HG02885 (cell line): ENCODE results near the gene CHRNB1.

Experiments used
- ATAC-seq: cut with Tn5 transposase; IDR thresholded peaks from one replicate; pipeline ENCODE4 v1.9.1; 2021; ENCODE audit warnings: mild to moderate bottlenecking; ENCODE audit not compliant: unreplicated experiment, poor library complexity

Gene CHRNB1

DNA sequence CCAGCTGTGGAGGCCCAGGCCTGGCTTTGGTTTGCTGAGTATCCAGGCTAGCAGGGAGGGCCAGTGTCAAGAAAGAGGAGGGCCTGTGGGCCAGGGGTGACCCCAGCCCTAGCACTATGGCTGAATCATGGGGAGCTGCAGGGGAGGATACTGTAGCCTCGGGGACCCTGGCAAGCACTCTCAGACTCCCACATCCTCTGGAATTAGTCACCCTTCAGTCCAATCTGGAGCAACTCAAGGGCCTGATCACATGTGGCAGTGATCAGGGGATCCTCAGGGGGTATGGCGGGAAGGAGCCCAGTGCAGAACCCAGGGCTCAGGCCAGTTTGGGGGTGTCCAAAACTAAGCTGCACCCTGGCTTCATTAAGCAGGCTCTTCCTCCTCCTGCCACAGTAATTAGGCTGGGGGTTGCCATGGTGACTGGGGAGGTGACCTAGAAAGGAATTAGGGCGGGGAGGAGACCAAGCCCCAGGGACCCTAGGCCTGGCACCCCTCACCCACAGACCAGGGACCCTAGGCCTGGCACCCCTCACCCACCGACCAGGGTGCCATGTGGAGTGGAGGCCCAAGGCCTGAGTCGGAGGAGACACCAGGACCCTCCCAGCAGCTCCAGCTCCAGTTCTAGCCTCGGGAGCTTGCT, 31.4 kb upstream of the CHRNB1 start:
- no peak for ATAC-seq

- no peak for ATAC-seq
Measured at GRCh38 chr17:7414837-7415236, 30.0 kb upstream of the CHRNB1 start.

DNA sequence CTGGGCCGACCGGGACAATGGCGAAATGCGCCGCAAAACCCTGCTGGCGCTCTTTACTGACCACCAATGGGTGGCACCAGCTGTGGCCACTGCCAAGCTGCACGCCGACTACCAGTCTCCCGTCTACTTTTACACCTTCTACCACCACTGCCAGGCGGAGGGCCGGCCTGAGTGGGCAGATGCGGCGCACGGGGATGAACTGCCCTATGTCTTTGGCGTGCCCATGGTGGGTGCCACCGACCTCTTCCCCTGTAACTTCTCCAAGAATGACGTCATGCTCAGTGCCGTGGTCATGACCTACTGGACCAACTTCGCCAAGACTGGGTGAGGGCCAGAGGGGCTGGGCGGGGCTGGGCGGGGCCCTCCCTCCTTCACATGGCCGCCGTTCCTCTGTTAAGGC, 29.1 kb upstream of the CHRNB1 start:
- no peak for ATAC-seq

GRCh38 chr17:7416323-7416722, 28.5 kb upstream of the CHRNB1 start:
- no peak for ATAC-seq

- no peak for ATAC-seq
Measured at GRCh38 chr17:7417056-7417655, 27.7 kb upstream of the CHRNB1 start.

- ATAC-seq: no peak
Measured at GRCh38 chr17:7418472-7419152, 26.2 kb upstream of the CHRNB1 start.

DNA sequence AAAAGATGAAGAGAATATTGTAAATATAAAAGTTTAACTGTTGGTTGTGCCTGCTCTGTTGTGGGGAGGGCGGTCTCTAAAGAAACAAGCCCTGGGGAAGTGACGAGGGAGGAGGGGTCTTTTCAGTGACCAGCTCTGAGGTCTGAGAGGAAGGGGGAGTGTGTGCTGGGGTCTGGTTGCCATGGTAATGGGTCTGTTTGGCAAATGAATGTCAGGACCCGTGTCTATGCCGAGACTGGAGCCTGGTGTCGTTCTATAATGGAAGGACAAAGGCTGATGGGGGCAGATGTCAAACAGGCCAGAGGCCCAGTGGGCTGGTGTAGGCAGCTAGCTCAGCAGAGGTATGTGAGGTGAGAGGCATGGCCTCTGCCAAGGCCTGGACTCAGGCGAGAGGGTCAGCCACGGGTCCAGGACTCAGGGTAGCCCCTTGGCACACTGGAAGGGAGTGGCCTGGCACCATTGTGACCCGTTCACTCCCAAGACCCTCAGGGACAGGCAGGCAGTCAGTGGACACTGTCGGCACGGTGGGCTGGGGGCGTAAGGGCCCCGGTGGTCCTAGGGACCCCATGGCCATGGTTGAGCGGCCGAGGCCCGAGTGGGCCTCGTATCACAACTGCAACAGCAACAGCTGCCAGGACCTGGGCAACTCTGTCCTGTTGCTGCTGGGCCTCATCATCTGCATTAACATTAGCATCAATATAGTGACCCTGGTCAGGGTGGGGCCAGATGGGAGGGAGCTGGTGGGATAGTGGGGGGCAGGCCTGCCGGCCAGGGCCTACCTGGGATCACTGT, 24.8 kb upstream of the CHRNB1 start, which contains the start of gene SPEM1:
TSS of gene SPEM1 (plus strand) at position 506 of the 792 bp plus-strand sequence. CDS start at position 567, 61 bp downstream.
- ATAC-seq: no peak

DNA sequence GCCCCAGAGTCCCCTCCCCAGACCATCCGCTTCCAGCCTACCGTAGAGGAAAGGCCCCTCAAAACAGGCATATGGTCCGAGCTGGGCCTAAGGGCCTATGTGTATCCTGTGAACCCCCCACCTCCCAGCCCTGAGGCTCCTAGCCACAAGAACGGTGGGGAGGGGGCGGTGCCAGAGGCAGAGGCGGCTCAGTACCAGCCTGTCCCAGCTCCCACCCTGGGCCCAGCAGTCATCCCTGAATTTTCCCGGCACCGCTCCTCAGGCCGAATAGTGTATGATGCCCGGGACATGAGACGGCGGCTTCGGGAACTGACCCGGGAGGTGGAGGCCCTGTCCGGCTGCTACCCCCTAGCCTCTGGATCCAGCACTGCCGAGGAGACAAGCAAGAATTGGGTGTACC, 23.7 kb upstream of the CHRNB1 start:
- ATAC-seq: no peak

DNA sequence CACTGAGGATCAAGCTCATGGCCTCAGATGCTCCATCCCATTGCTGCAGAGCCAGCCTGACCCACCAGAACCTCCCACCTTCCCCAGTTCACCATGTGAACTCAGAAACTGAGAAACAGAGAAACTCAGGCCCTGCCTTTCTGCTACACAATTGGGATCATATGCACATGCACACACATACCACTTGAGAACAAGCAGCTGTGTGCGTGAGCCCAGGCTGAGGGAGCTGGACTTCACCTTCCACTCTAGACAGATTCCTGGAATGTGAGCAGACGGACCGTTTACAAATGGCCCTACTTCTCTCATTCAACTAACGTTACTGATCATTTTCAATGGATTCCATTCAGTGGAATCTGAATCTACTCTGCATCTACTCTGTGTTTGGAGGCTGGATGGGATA, 21.2 kb upstream of the CHRNB1 start:
- ATAC-seq: no peak

- ATAC-seq: no peak
Measured at GRCh38 chr17:7425316-7425715, 19.5 kb upstream of the CHRNB1 start, which contains the start of gene SPEM2. TSS of gene SPEM2 (plus strand) at chr17:7425616. CDS start at chr17:7425689, 73 bp downstream.

- no peak for ATAC-seq
Measured at GRCh38 chr17:7425756-7426155, 19.1 kb upstream of the CHRNB1 start.

DNA sequence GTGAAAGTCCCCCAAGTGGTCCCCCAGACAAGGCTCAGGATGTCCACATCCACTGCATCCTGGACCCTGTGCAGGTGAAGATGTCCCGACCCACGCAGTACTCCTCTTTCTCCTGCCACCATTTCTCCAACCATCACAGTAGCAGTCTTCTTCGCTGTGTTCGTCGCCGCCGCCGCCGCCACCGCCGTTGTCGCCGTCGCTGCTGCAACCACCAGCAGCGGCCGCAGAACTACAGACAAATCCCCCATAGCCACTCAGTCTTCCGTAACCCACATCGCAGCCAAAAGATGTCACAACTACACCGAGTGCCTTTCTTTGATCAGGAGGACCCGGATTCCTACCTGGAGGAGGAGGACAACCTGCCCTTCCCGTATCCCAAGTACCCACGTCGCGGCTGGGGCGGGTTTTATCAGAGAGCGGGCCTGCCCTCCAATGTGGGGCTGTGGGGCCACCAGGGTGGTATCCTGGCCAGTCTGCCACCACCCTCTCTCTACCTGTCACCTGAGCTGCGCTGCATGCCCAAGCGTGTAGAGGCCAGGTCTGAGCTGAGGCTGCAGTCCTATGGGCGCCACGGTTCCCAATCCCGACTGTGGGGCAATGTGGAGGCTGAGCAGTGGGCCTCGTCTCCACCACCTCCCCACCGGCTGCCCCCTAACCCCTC, 18.5 kb upstream of the CHRNB1 start:
- no peak for ATAC-seq

DNA sequence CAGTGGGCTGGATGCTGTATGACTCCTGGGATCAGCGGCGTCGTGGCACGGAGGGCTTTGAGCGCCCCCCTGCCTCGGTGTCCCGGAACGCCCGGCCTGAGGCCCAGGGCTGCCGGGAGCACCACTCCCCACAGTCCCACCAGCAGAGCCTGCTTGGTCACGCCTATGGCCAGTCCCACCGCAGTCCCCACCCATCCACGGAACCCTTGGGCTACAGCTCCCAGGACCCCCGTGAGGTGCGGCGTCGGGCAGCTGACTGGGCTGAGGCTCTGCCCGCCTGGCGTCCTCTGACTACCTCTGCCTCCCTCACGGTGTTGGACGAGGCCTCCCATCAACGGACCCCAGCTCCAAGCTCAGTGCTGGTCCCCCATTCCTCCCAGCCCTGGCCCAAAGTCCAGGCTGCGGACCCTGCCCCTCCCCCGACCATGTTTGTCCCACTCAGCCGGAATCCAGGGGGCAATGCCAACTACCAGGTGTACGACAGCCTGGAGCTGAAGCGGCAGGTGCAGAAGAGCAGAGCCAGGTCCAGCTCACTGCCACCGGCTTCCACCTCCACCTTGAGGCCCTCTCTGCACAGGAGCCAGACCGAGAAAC, 17.9 kb upstream of the CHRNB1 start:
- no peak for ATAC-seq

DNA sequence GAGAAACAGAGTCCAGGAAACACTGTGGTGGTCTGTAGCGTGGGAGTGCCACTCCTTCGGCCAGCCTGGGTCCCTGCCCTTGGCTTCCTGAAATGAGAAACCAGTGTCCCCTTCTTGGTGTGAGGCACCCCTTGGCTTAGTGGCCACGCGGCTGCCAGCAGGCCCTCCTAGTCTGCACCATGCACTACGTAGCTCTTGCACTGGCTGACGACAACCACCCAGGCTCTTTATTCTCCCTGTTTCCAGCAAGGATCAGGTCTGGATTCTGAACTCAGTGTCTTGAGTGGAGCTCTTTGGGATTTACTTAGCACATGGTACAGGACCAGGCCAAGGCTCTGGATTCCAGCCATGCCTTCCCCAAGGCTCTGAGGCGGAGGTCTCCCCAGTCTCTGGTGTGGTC, 17.3 kb upstream of the CHRNB1 start:
- ATAC-seq: no peak

DNA sequence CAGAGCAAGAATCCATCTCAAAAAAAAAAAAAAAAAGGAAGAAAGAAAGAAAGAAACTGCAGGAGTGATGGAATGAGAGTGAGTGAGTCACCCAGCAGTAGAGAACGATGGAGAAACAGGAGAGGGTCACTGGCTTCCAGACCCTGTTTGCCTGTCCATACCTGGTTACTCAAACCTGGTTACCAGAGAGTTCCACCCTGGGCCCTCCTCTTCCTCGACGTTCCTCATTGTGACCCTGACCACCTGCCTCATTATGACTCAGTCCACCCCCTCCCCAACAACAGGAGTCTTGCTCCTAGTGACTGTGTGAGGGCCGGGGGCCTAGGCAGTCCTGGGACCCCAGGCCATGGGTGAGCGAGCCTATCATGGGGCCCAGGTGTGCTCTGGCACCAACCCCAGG, 16.3 kb upstream of the CHRNB1 start, which contains the start of gene SPEM3:
TSS of gene SPEM3 (plus strand) at position 301 of the 400 bp plus-strand sequence. CDS start at position 347, 46 bp downstream.
- ATAC-seq: no peak

GRCh38 chr17:7429722-7430121, 15.1 kb upstream of the CHRNB1 start:
- no peak for ATAC-seq

- no peak for ATAC-seq
Measured at GRCh38 chr17:7431231-7431630, 13.6 kb upstream of the CHRNB1 start.

GRCh38 chr17:7432296-7432695, 12.6 kb upstream of the CHRNB1 start:
- ATAC-seq: no peak

DNA sequence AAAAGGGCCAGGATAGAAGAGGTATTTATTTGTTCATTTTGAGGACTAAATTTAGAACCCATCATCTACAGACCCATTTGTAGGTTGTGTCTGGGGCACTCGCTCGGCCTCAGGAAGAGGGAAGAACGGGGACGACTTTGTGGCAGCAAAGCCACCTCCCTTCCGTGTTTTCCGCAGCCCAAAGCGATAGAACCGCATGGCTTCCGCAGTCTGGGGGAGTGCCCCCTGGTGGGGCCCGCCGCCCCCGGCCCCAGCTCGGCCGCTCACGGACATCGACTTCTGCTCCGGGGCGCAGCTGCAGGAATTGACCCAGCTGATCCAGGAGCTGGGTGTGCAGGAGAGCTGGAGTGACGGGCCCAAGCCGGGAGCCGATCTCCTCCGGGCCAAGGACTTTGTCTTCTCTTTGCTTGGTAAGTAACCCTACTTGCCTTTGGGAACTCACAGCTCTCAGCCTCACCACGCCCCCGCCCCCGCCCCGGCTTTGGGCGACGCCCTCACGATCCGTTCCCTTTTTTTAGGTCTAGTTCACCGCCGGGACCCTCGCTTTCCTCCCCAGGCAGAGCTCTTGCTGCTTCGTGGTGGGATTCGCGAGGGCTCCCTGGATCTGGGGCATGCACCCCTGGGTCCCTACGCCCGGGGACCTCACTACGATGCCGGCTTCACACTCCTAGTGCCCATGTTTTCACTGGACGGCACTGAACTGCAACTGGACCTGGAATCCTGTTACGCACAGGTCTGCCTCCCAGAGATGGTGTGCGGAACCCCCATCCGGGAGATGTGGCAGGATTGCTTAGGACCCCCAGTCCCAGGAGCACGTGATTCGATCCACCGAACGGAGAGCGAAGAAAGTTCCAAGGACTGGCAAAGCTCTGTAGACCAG, 8.9 kb upstream of the CHRNB1 start:
- ATAC-seq: peak; percentile 15
